Chondrocyte (in vitro differentiated cells): ENCODE data around the gene CAMKMT. TPM values are rescaled to one million over a fixed set of nuclear protein-coding genes. Genes with fewer than 3 reads are reported as not detected.

ENCODE experiments used
- DNase-seq: peaks from one replicate; pipeline ENCODE4 v3.0.0; 2021; ENCODE audit warnings: mixed read lengths, low spot score
- H3K27ac Mint-ChIP-seq: one replicate; pipeline ENCODE4 v1.8.0; 2021; ENCODE audit warnings: mild to moderate bottlenecking, moderate library complexity, mixed read lengths; ENCODE audit not compliant: unreplicated experiment
- H3K27me3 Mint-ChIP-seq: 2 replicates; pipeline ENCODE4 v1.8.0; 2021; ENCODE audit warnings: low read depth, mixed read lengths
- H3K36me3 Mint-ChIP-seq: 2 replicates; pipeline ENCODE4 v1.8.0; 2021; ENCODE audit warnings: low read depth, mixed read lengths
- H3K4me1 Mint-ChIP-seq: 2 replicates; pipeline ENCODE4 v1.8.0; 2021; ENCODE audit warnings: low read depth, mild to moderate bottlenecking, mixed read lengths
- H3K4me3 Mint-ChIP-seq: one replicate; pipeline ENCODE4 v1.8.0; 2021; ENCODE audit warnings: mild to moderate bottlenecking, moderate library complexity, mixed read lengths; ENCODE audit not compliant: unreplicated experiment
- H3K9me3 Mint-ChIP-seq: 2 replicates; pipeline ENCODE4 v1.8.0; 2021; ENCODE audit warnings: low read depth, mixed read lengths
- CTCF ChIP-seq: fragments of 200-600 bp; sonication (generic); IDR thresholded peaks from 2 replicates; pipeline ENCODE4 v1.5.0; 2021; ENCODE audit warnings: antibody characterized with exemption, mild to moderate bottlenecking, moderate library complexity
- total RNA-seq: library from RNA; stranded (reverse); gene quantifications from 3 replicates; pipeline ENCODE4 v1.2.1, GENCODE V29; 2021

CAMKMT gene
- total RNA-seq, 1 donor from 2014 or later: 6.5 TPM

- Mint-ChIP-seq H3K9me3 (peaks cover 15% of the 10 kb centered on the region), H3K4me3 (no peak overlapping the region), H3K36me3 (peaks cover 10% of the 10 kb centered on the region), H3K4me1 (peaks cover 8% of the 10 kb centered on the region), H3K27ac (no peak overlapping the region), H3K27me3 (no peaks in the 10 kb centered on the region)
- DNase-seq: no peak
- TF ChIP-seq CTCF: no peak
Observed at GRCh38 chr2:44731505-44731904, 369.8 kb downstream of the CAMKMT start.

- H3K36me3 Mint-ChIP-seq: peaks cover 18% of the 10 kb centered on the region
- no peaks in the 10 kb centered on the region for H3K27me3 Mint-ChIP-seq
- TF ChIP-seq CTCF: no peak
- H3K27ac Mint-ChIP-seq: no peak overlapping the region
- peaks cover 8% of the 10 kb centered on the region for H3K4me1 Mint-ChIP-seq
- H3K4me3 Mint-ChIP-seq: no peak overlapping the region
- peaks cover 22% of the 10 kb centered on the region for H3K9me3 Mint-ChIP-seq
- DNase-seq: no peak
Observed at GRCh38 chr2:44736270-44736942, 374.7 kb downstream of the CAMKMT start.

GRCh38 chr2:44740678-44741077 lies 378.9 kb downstream of the CAMKMT start:
- Mint-ChIP-seq H3K36me3 (peaks cover 16% of the 10 kb centered on the region), H3K4me3 (no peak overlapping the region), H3K4me1 (no peaks in the 10 kb centered on the region), H3K27me3 (no peaks in the 10 kb centered on the region), H3K27ac (no peak overlapping the region), H3K9me3 (peaks cover 17% of the 10 kb centered on the region)
- DNase-seq: no peak
- TF ChIP-seq CTCF: no peak

GRCh38 chr2:44741507-44741906 lies 379.8 kb downstream of the CAMKMT start:
- Mint-ChIP-seq H3K27me3 (no peaks in the 10 kb centered on the region), H3K27ac (no peak overlapping the region), H3K4me3 (no peak overlapping the region), H3K9me3 (peaks cover 11% of the 10 kb centered on the region), H3K36me3 (peaks cover 10% of the 10 kb centered on the region), H3K4me1 (no peaks in the 10 kb centered on the region)
- no peak for DNase-seq
- no peak for TF ChIP-seq CTCF

- Mint-ChIP-seq H3K4me3 (no peak overlapping the region), H3K27ac (no peak overlapping the region), H3K4me1 (no peaks in the 10 kb centered on the region), H3K27me3 (no peaks in the 10 kb centered on the region), H3K9me3 (peaks cover 6% of the 10 kb centered on the region), H3K36me3 (peaks cover 5% of the 10 kb centered on the region)
- no peak for TF ChIP-seq CTCF
- no peak for DNase-seq
Observed at GRCh38 chr2:44742057-44742456, 380.3 kb downstream of the CAMKMT start.
